Epithelial cell of prostate (primary cell): ENCODE measurements around the gene PRPF6.

Experiments
- DNase-seq: peaks from one replicate; pipeline ENCODE4 v3.0.0-alpha.2; 2011; ENCODE audit warnings: low read depth, low spot score
- H3K27ac ChIP-seq: fragments of 450-650 bp; 2 replicates; pipeline ENCODE4 v1.5.1; 2017; ENCODE audit warnings: mild to moderate bottlenecking

Gene PRPF6

GRCh38 chr20:64055893-64056638 is 75.1 kb downstream of the PRPF6 start:
- H3K27ac ChIP-seq: no peak overlapping the region
- no peak for DNase-seq

- no peak for DNase-seq
- H3K27ac ChIP-seq: no peak overlapping the region
Observed at GRCh38 chr20:64056639-64056888, 75.6 kb downstream of the PRPF6 start.

- no peak for DNase-seq
- H3K27ac ChIP-seq: no peak overlapping the region
Observed at GRCh38 chr20:64056889-64057627, 76.1 kb downstream of the PRPF6 start.

- DNase-seq: no peak
- H3K27ac ChIP-seq: no peak overlapping the region
Observed at GRCh38 chr20:64057628-64058498, 76.9 kb downstream of the PRPF6 start.

- H3K27ac ChIP-seq: no peak overlapping the region
- no peak for DNase-seq
Observed at GRCh38 chr20:64058536-64058935, 77.6 kb downstream of the PRPF6 start.

GRCh38 chr20:64062276-64062595 is 81.3 kb downstream of the PRPF6 start:
- peak overlapping the region; percentile 62 for H3K27ac ChIP-seq
- no peak for DNase-seq

- peak; percentile 77 for DNase-seq
Observed at GRCh38 chr20:64062596-64063388, 81.9 kb downstream of the PRPF6 start, which contains the start of gene TCEA2. TCEA2 (plus strand) TSS chr20:64063198; CDS start chr20:64063313, 115 bp downstream.

GRCh38 chr20:64063389-64064144 is 82.6 kb downstream of the PRPF6 start:
- H3K27ac ChIP-seq: peak overlapping the region; percentile 62
- DNase-seq: no peak

More at GRCh38 chr20:64062596-64063388, 81.9 kb downstream of the PRPF6 start, which contains the start of gene TCEA2:
- H3K27ac ChIP-seq: peak within 1 kb of the TSS; percentile 62

GRCh38 chr20:64064145-64064698 is 83.3 kb downstream of the PRPF6 start:
- no peak for DNase-seq
- peak overlapping the region; percentile 62 for H3K27ac ChIP-seq

- DNase-seq: no peak
- no peak overlapping the region for H3K27ac ChIP-seq
Observed at GRCh38 chr20:64065062-64065973, 84.4 kb downstream of the PRPF6 start.

GRCh38 chr20:64065974-64066343 is 85.0 kb downstream of the PRPF6 start:
- DNase-seq: peak; percentile 10
- H3K27ac ChIP-seq: no peak overlapping the region

- H3K27ac ChIP-seq: no peak overlapping the region
- DNase-seq: no peak
Observed at GRCh38 chr20:64067005-64067632, 86.2 kb downstream of the PRPF6 start.

- DNase-seq: no peak
- H3K27ac ChIP-seq: no peak overlapping the region
Observed at GRCh38 chr20:64067733-64068307, 86.9 kb downstream of the PRPF6 start.

GRCh38 chr20:64068386-64069208 is 87.7 kb downstream of the PRPF6 start:
- H3K27ac ChIP-seq: no peak overlapping the region
- DNase-seq: no peak

GRCh38 chr20:64069209-64069613 is 88.3 kb downstream of the PRPF6 start:
- no peak for DNase-seq
- H3K27ac ChIP-seq: no peak overlapping the region

GRCh38 chr20:64069614-64070243 is 88.8 kb downstream of the PRPF6 start:
- no peak for DNase-seq
- H3K27ac ChIP-seq: no peak overlapping the region
